ENCODE measurements around the gene ENPEP. TPM values are rescaled to one million over a fixed set of nuclear protein-coding genes. Genes with fewer than 3 reads are reported as not detected.
A peak's percentile ranks its signal among the peaks of the same experiment; 100 is the strongest.
"Not testable (repeated sequence)": the region's sequence is repeated elsewhere in the genome, so short reads cannot be mapped to it uniquely, and the experiment has no call there.

The ENPEP gene, protein sequence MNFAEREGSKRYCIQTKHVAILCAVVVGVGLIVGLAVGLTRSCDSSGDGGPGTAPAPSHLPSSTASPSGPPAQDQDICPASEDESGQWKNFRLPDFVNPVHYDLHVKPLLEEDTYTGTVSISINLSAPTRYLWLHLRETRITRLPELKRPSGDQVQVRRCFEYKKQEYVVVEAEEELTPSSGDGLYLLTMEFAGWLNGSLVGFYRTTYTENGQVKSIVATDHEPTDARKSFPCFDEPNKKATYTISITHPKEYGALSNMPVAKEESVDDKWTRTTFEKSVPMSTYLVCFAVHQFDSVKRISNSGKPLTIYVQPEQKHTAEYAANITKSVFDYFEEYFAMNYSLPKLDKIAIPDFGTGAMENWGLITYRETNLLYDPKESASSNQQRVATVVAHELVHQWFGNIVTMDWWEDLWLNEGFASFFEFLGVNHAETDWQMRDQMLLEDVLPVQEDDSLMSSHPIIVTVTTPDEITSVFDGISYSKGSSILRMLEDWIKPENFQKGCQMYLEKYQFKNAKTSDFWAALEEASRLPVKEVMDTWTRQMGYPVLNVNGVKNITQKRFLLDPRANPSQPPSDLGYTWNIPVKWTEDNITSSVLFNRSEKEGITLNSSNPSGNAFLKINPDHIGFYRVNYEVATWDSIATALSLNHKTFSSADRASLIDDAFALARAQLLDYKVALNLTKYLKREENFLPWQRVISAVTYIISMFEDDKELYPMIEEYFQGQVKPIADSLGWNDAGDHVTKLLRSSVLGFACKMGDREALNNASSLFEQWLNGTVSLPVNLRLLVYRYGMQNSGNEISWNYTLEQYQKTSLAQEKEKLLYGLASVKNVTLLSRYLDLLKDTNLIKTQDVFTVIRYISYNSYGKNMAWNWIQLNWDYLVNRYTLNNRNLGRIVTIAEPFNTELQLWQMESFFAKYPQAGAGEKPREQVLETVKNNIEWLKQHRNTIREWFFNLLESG
- total RNA-seq (2021; fragmentation: NEBNext Ultra II Directional; extraction: Animal tissue kit (Norgen Biotek cat#: 25700)), result under 1 TPM in 3 of 6 experiments, not detected in 3; 0.03 to 0.07 (median 0.03) TPM
- long read RNA-seq, partial matches to known transcripts, result 0 of 1 reads
- long read RNA-seq, other reads (novel, unspliced or antisense), result 1 of 1 reads

DNA sequence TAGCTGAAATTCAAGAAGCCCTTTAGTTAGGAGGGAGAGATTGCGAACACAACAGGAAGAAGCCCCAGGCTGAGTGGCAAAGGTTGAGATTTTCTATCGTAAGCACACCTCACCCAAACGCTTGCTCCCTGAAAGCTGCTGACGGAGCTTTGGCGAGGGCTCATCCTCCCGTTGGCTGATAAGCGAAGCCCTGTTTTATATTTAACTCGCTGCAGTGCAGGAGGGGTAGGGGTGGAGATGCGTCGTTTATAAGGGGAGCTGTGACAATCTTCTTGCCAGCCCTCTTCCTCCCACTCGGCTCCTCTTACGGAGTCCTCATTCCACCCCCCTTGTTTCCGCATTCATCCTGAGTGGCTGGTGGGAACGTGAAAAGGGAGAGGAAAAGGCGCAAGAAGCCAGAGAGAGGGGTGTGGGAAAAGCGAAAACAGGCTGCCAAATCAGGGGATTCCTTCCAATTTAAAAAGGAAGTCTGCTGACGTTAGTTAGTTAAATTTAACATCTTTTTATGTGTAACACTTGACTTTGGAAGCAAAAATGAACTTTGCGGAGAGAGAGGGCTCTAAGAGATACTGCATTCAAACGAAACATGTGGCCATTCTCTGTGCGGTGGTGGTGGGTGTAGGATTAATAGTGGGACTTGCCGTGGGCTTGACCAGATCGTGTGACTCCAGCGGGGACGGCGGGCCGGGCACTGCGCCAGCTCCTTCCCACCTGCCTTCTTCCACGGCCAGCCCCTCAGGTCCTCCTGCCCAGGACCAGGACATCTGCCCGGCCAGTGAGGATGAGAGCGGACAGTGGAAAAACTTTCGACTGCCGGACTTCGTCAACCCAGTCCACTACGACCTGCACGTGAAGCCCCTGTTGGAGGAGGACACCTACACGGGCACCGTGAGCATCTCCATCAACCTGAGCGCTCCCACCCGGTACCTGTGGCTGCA, at the start of gene ENPEP:
Gene ENPEP, plus strand, starts transcription at position 275 of the 938 bp plus-strand sequence. Its CDS starts 260 bp downstream, at position 535.
- peak within 1 kb of the TSS; percentile 78 for H3K4me3 Mint-ChIP-seq
- H3K9me3 Mint-ChIP-seq, result no peaks in the 10 kb centered on the region
- H3K36me3 Mint-ChIP-seq (ENCODE audit: low read depth), result no peaks in the 10 kb centered on the region; the same call in 1 of the 2 replicates
- peaks cover 9% of the 10 kb centered on the region for H3K27me3 Mint-ChIP-seq (ENCODE audit: insufficient read depth)
- TF ChIP-seq, protein P1, sequence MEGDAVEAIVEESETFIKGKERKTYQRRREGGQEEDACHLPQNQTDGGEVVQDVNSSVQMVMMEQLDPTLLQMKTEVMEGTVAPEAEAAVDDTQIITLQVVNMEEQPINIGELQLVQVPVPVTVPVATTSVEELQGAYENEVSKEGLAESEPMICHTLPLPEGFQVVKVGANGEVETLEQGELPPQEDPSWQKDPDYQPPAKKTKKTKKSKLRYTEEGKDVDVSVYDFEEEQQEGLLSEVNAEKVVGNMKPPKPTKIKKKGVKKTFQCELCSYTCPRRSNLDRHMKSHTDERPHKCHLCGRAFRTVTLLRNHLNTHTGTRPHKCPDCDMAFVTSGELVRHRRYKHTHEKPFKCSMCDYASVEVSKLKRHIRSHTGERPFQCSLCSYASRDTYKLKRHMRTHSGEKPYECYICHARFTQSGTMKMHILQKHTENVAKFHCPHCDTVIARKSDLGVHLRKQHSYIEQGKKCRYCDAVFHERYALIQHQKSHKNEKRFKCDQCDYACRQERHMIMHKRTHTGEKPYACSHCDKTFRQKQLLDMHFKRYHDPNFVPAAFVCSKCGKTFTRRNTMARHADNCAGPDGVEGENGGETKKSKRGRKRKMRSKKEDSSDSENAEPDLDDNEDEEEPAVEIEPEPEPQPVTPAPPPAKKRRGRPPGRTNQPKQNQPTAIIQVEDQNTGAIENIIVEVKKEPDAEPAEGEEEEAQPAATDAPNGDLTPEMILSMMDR (IDR thresholded peaks at IDR 0.05), result no peak
- no peak within 1 kb of the TSS for H3K27ac Mint-ChIP-seq
- no peak for DNase-seq
- peaks cover 31% of the 10 kb centered on the region for H3K4me1 Mint-ChIP-seq (ENCODE audit: low read depth)

DNA sequence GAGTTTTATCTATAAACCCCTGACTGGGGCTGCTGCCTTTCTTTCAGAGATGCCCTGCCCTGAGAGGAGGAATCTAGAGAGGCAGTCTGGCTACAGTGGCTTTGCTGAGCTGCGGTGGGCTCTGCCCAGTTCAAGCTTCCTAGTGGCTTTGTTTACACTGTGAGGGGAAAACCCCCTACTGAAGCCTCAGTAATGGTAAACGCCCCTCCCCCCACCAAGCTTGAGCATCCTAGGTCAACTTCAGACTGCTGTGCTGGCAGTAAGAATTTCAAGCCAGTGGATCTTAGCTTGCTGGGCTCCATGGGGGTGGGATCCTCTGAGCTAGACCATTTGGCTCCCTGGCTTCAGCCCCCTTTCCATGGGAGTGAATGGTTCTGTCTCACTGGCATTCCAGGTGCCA, 44.1 kb upstream of the ENPEP start:
- not testable (repeated sequence) for H3K36me3 Mint-ChIP-seq (ENCODE audit: low read depth); H3K4me1 Mint-ChIP-seq (ENCODE audit: low read depth); H3K4me3 Mint-ChIP-seq; H3K9me3 Mint-ChIP-seq; DNase-seq; H3K27me3 Mint-ChIP-seq (ENCODE audit: insufficient read depth); H3K27ac Mint-ChIP-seq

DNA sequence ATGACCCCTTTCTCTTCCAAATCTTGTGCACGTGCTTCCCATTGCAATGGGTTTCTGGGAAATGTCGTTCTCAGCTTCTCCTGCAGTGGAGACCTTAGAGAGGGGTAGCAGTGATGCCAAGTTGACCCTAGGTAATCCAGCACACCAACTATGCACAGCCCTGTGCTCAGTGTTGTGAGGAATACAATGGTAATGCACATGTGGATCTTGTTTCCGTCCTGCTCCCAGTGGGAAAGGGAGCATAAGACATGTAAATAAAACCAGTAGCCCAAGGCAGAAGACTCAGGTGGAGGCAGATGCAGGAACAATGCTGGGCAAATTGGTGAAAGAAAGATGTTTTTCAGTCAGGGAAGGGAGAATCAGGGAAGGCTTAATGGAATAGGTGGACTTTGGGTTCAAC, 38.7 kb upstream of the ENPEP start:
- not testable (repeated sequence) for H3K9me3 Mint-ChIP-seq; DNase-seq; H3K4me3 Mint-ChIP-seq; H3K27me3 Mint-ChIP-seq (ENCODE audit: insufficient read depth); H3K27ac Mint-ChIP-seq; H3K4me1 Mint-ChIP-seq (ENCODE audit: low read depth); H3K36me3 Mint-ChIP-seq (ENCODE audit: low read depth)

GRCh38 chr4:110439209-110439608, 36.7 kb upstream of the ENPEP start:
- not testable (repeated sequence) for H3K27ac Mint-ChIP-seq; H3K4me3 Mint-ChIP-seq; DNase-seq; H3K27me3 Mint-ChIP-seq (ENCODE audit: insufficient read depth); H3K4me1 Mint-ChIP-seq (ENCODE audit: low read depth); H3K36me3 Mint-ChIP-seq (ENCODE audit: low read depth); H3K9me3 Mint-ChIP-seq

- no peak for DNase-seq
- H3K4me3 Mint-ChIP-seq, result no peak overlapping the region
- H3K27ac Mint-ChIP-seq, result no peak overlapping the region
- no peaks in the 10 kb centered on the region for H3K36me3 Mint-ChIP-seq (ENCODE audit: low read depth)
- TF ChIP-seq, protein P1 (IDR thresholded peaks at IDR 0.05), result no peak
- H3K9me3 Mint-ChIP-seq, result no peaks in the 10 kb centered on the region
- H3K27me3 Mint-ChIP-seq (ENCODE audit: insufficient read depth), result peaks cover 9% of the 10 kb centered on the region
- H3K4me1 Mint-ChIP-seq (ENCODE audit: low read depth), result no peaks in the 10 kb centered on the region
Observed at GRCh38 chr4:110442309-110442708, 33.6 kb upstream of the ENPEP start.

DNA sequence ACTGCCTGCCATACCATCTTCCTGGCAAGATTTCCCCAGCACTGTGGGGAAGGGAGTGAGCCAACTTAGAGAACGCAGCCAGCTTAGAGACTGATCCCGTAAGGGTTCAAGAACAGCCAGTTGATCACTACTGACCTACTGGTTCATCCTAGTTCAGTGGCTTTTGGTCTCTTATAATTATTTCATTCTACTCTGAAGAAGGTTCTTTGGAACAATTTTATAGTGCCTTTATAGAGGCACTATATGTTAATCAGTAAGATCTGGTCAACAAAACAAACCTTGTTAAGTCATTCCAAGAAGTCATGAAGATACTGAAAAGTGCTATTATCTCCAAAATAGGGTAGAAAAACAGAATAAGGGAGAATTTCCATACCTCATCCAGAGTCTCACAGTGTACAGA, 33.2 kb upstream of the ENPEP start:
- Mint-ChIP-seq H3K9me3 (no peaks in the 10 kb centered on the region), H3K4me3 (no peak overlapping the region), H3K36me3 (ENCODE audit: low read depth) (no peaks in the 10 kb centered on the region), H3K27ac (no peak overlapping the region), H3K4me1 (ENCODE audit: low read depth) (no peaks in the 10 kb centered on the region), H3K27me3 (ENCODE audit: insufficient read depth) (peaks cover 7% of the 10 kb centered on the region)
- DNase-seq, result no peak
- TF ChIP-seq, protein P1 (IDR thresholded peaks at IDR 0.05), result no peak
